ENCODE data around the gene DCLK2. TPM values are rescaled to one million over a fixed set of nuclear protein-coding genes. Genes with fewer than 3 reads are reported as not detected.

The DCLK2 gene
- total and polyA plus RNA-seq, 2 of the 4 experiments (the other 2 are of a cell fraction) = 11.3 to 15.5 TPM

DNA sequence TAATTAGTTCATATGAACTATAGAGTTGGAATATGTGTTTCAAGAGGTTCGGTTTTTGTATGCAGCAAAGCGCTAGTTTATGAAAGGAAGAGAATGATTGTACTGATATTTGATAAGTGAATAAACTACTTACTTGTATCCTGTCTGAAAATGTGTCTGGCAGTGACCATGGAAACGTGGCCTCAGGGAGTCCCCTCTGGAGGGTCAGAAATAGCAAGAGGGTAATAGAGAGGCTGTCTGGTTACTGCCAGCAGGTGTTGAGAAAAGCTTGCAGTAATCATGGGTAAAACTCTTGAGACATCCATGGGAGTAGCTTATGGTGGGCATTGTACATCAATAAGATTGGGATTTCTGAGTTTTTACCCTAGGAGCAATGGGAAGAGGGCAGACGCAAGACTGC is 77.1 kb downstream of the DCLK2 start:
- peaks cover 2% of the 10 kb centered on the region for H3K4me1 ChIP-seq (ENCODE audit: control insufficient read depth, insufficient read depth, low read length)
- H3K23ac ChIP-seq (ENCODE audit: low read depth, low read length) = no peak overlapping the region
- H3K4me2 ChIP-seq (ENCODE audit: low read depth, low read length) = no peak overlapping the region
- no peak overlapping the region for H3K9ac ChIP-seq (ENCODE audit: low read depth, low read length)
- in situ Hi-C loops (cut with MboI; ENCODE audit: low sequenced_read_pairs) (no loop called here), dilution Hi-C loops (cut with HindIII; ENCODE audit: low sequenced_read_pairs, unreplicated experiment) (no loop called here), intact Hi-C loops (cut with micrococcal nuclease) (no loop called here)
- ChIA-PET CTCF (interaction anchor here (0.9 kb wide), 1 partner anchor 15 kb away, joined by 4 read pairs; no protein-coding TSS in a partner anchor), POLR2A (ENCODE audit: unreplicated experiment) (no interaction called here)
- H4K20me1 ChIP-seq (ENCODE audit: insufficient read depth, low read length) = no peaks in the 10 kb centered on the region
- no peak overlapping the region for H2AK9ac ChIP-seq (replicated peaks; ENCODE audit: low read depth, low read length, poor library complexity)
- H4K5ac ChIP-seq (ENCODE audit: low read depth, low read length) = no peak overlapping the region
- DNase-seq (no peak), ATAC-seq (ENCODE audit: low read depth) (no peak)
- no peak overlapping the region for H3K27ac ChIP-seq (ENCODE audit: insufficient read depth, low read length)
- H2BK20ac ChIP-seq (ENCODE audit: low read depth, low read length) = no peak overlapping the region
- H2AFZ ChIP-seq (replicated peaks; ENCODE audit: low read length, poor library complexity) = no peak overlapping the region
- H3K18ac ChIP-seq (ENCODE audit: low read depth, low read length) = no peak overlapping the region
- no peaks in the 10 kb centered on the region for H3K27me3 ChIP-seq (ENCODE audit: control insufficient read depth, insufficient read depth, low read length)
- no peak overlapping the region for H4K91ac ChIP-seq (ENCODE audit: insufficient read depth, low read depth, low read length)
- no peak for TF ChIP-seq RCOR1 (IDR thresholded peaks at IDR 0.05; ENCODE audit: insufficient replicate concordance, low read length)
- no peak for TF ChIP-seq CHD1 (IDR thresholded peaks at IDR 0.05; ENCODE audit: low read depth, low read length)
- TF ChIP-seq POLR2A (IDR thresholded peaks at IDR 0.05; ENCODE audit: low read depth, low read length) = no peak
- no peak for TF ChIP-seq RAD21 (IDR thresholded peaks at IDR 0.05; ENCODE audit: low read length)
- TF ChIP-seq, protein P1, sequence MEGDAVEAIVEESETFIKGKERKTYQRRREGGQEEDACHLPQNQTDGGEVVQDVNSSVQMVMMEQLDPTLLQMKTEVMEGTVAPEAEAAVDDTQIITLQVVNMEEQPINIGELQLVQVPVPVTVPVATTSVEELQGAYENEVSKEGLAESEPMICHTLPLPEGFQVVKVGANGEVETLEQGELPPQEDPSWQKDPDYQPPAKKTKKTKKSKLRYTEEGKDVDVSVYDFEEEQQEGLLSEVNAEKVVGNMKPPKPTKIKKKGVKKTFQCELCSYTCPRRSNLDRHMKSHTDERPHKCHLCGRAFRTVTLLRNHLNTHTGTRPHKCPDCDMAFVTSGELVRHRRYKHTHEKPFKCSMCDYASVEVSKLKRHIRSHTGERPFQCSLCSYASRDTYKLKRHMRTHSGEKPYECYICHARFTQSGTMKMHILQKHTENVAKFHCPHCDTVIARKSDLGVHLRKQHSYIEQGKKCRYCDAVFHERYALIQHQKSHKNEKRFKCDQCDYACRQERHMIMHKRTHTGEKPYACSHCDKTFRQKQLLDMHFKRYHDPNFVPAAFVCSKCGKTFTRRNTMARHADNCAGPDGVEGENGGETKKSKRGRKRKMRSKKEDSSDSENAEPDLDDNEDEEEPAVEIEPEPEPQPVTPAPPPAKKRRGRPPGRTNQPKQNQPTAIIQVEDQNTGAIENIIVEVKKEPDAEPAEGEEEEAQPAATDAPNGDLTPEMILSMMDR (conservative IDR thresholded peaks at IDR 0.05; ENCODE audit: low read depth, low read length) = no peak
- no peak for TF ChIP-seq SMC3 (IDR thresholded peaks at IDR 0.05; ENCODE audit: low read depth, low read length)
- no peak for TF ChIP-seq MAZ (IDR thresholded peaks at IDR 0.05; ENCODE audit: borderline replicate concordance, low read depth, low read length)
- TF ChIP-seq RFX5 (IDR thresholded peaks at IDR 0.05; ENCODE audit: low read depth, low read length) = no peak
- TF ChIP-seq, protein P2, sequence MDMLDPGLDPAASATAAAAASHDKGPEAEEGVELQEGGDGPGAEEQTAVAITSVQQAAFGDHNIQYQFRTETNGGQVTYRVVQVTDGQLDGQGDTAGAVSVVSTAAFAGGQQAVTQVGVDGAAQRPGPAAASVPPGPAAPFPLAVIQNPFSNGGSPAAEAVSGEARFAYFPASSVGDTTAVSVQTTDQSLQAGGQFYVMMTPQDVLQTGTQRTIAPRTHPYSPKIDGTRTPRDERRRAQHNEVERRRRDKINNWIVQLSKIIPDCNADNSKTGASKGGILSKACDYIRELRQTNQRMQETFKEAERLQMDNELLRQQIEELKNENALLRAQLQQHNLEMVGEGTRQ (IDR thresholded peaks at IDR 0.05; ENCODE audit: low read depth, low read length) = no peak
- no peak for TF ChIP-seq BHLHE40 (IDR thresholded peaks at IDR 0.05; ENCODE audit: low read depth, low read length)
- no peak for TF ChIP-seq MAFK (IDR thresholded peaks at IDR 0.05; ENCODE audit: low read depth, low read length)
- no peak for TF ChIP-seq MXI1 (IDR thresholded peaks at IDR 0.05; ENCODE audit: borderline replicate concordance, low read depth, low read length)
- TF ChIP-seq NFE2L2 (IDR thresholded peaks at IDR 0.05; ENCODE audit: low read depth, low read length) = no peak
- TF ChIP-seq, protein P3, sequence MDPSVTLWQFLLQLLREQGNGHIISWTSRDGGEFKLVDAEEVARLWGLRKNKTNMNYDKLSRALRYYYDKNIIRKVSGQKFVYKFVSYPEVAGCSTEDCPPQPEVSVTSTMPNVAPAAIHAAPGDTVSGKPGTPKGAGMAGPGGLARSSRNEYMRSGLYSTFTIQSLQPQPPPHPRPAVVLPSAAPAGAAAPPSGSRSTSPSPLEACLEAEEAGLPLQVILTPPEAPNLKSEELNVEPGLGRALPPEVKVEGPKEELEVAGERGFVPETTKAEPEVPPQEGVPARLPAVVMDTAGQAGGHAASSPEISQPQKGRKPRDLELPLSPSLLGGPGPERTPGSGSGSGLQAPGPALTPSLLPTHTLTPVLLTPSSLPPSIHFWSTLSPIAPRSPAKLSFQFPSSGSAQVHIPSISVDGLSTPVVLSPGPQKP (IDR thresholded peaks at IDR 0.05; ENCODE audit: borderline replicate concordance, low read depth, low read length) = no peak
- TF ChIP-seq CEBPB (IDR thresholded peaks at IDR 0.05; ENCODE audit: low read depth, low read length) = no peak
- no peak for TF ChIP-seq FOS (IDR thresholded peaks at IDR 0.05; ENCODE audit: low read depth, low read length)
- no peak overlapping the region for H2BK120ac ChIP-seq (ENCODE audit: low read depth, low read length)
- H2BK5ac ChIP-seq (ENCODE audit: low read depth, low read length, poor library complexity, severe bottlenecking) = no peak overlapping the region
- no peak overlapping the region for H3K56ac ChIP-seq (ENCODE audit: extremely low read depth, insufficient read depth, low read length)
- no peak overlapping the region for H2AK5ac ChIP-seq (ENCODE audit: low read depth, low read length)
- no peaks in the 10 kb centered on the region for H3K36me3 ChIP-seq (ENCODE audit: control insufficient read depth, insufficient read depth, low read length)
- WGBS, 2 experiments (ENCODE audit: extremely low coverage in 2 of 2, insufficient read length in 1 of 2) = no CpG with 5 or more reads among the region's 4 CpGs
- H3K79me1 ChIP-seq (ENCODE audit: low read depth in 1 of 2, low read length in 2 of 2) = peaks cover 58 to 63% of the 10 kb centered on the region in 2 experiments
- H3K9me1 ChIP-seq (ENCODE audit: insufficient read depth, low read length) = peaks cover 12% of the 10 kb centered on the region
- H3K4ac ChIP-seq (ENCODE audit: low read depth, low read length) = no peak overlapping the region
- H2BK15ac ChIP-seq (ENCODE audit: low read depth, low read length) = no peak overlapping the region
- no peak overlapping the region for H3K14ac ChIP-seq (replicated peaks; ENCODE audit: low read depth, low read length)
- H3K4me3 ChIP-seq (ENCODE audit: insufficient read depth, low read depth, low read length) = no peak overlapping the region
- no peaks in the 10 kb centered on the region for H3K9me3 ChIP-seq (ENCODE audit: control insufficient read depth, insufficient read depth, low read length)
- H4K8ac ChIP-seq (ENCODE audit: low read depth in 2 of 2, low read length in 2 of 2) = no peak overlapping the region
- no TSS peak for BruUV-seq (replicated peaks)

Data from IMR-90 (cell line).